GM20000 (cell line): Measurements from ENCODE around the gene ARFGEF3.

ENCODE experiments used
- DNase-seq: peaks from one replicate; pipeline ENCODE4 v3.0.0; 2012; ENCODE audit warnings: low spot score
- CTCF ChIP-seq: IDR thresholded peaks from 2 replicates; pipeline ENCODE4 v1.5.1; 2012; ENCODE audit warnings: mild to moderate bottlenecking, control low read depth; ENCODE audit errors: extremely low read depth, missing control alignments

The ARFGEF3 gene

GRCh38 chr6:138218449-138218848, 56.7 kb downstream of the ARFGEF3 start, which contains the start of gene PBOV1:
Gene PBOV1, minus strand, starts transcription at chr6:138218491. Its CDS starts 96 bp downstream, at chr6:138218395.
- DNase-seq = no peak
- TF ChIP-seq CTCF = no peak

- DNase-seq = no peak
- TF ChIP-seq CTCF = no peak
Observed at GRCh38 chr6:138219398-138219797, 57.7 kb downstream of the ARFGEF3 start.

GRCh38 chr6:138219901-138220300, 58.2 kb downstream of the ARFGEF3 start:
- no peak for DNase-seq
- TF ChIP-seq CTCF = no peak

- TF ChIP-seq CTCF = no peak
- no peak for DNase-seq
Observed at GRCh38 chr6:138222901-138223546, 61.3 kb downstream of the ARFGEF3 start.

- DNase-seq = no peak
- TF ChIP-seq CTCF = no peak
Observed at GRCh38 chr6:138225953-138226352, 64.2 kb downstream of the ARFGEF3 start.

GRCh38 chr6:138226700-138227315, 65.1 kb downstream of the ARFGEF3 start:
- TF ChIP-seq CTCF = no peak
- DNase-seq = no peak

- no peak for DNase-seq
- no peak for TF ChIP-seq CTCF
Observed at GRCh38 chr6:138227316-138227781, 65.6 kb downstream of the ARFGEF3 start.
